MM.1S (cell line): Measurements from ENCODE around the gene SUSD3.

Experiments
- CTCF ChIP-seq: fragments of 300-600 bp; sonication (generic); IDR thresholded peaks from 2 replicates; pipeline ENCODE4 v1.5.1; 2016; ENCODE audit warnings: antibody characterized with exemption, low read length, mixed read lengths
- EZH2 ChIP-seq: fragments of 300-600 bp; sonication (generic); optimal IDR thresholded peaks from 2 replicates; pipeline ENCODE3; 2017; ENCODE audit warnings: low read depth, mild to moderate bottlenecking, antibody characterized with exemption, low read length, mixed read lengths
- EZH2phosphoT487 ChIP-seq: fragments of 300-600 bp; sonication (generic); IDR thresholded peaks from 2 replicates; pipeline ENCODE4 v1.6.1; 2018; ENCODE audit warnings: antibody characterized with exemption, low read length

GRCh38 chr9:93054758-93055704 lies 3.5 kb upstream of the SUSD3 start:
- no peak for TF ChIP-seq CTCF
- no peak for TF ChIP-seq EZH2phosphoT487
- no peak for TF ChIP-seq EZH2
